ENCODE measurements around the gene CCDC92.

Gene CCDC92

GRCh38 chr12:124010687-124011086, 38.1 kb upstream of the CCDC92 start:
- H3K4me3 ChIP-seq (ENCODE audit: low read length): no peak overlapping the region
- H3K4ac ChIP-seq (ENCODE audit: low read depth, low read length): no peak overlapping the region
- H3K9ac ChIP-seq (ENCODE audit: low read length): no peak overlapping the region
- peaks cover 2% of the 10 kb centered on the region for H3K79me1 ChIP-seq (ENCODE audit: low read length)
- no peak overlapping the region for H4K5ac ChIP-seq (ENCODE audit: low read length)
- no peak overlapping the region for H4K8ac ChIP-seq (ENCODE audit: low read depth, low read length)
- H3K27ac ChIP-seq (ENCODE audit: low read depth, low read length): no peak overlapping the region
- no peak overlapping the region for H2BK5ac ChIP-seq (ENCODE audit: low read length)
- H2AK5ac ChIP-seq (ENCODE audit: low read length): no peak overlapping the region
- no CpG with 5 or more reads among the region's 3 CpGs for WGBS (ENCODE audit: extremely low coverage, insufficient coverage, low lambda C conversion rate)
- peaks cover 2% of the 10 kb centered on the region for H3K4me1 ChIP-seq (ENCODE audit: control insufficient read depth, low read depth, low read length)
- H3K27me3 ChIP-seq (ENCODE audit: insufficient read depth, low read length, poor library complexity): no peaks in the 10 kb centered on the region
- no peaks in the 10 kb centered on the region for H3K79me2 ChIP-seq (ENCODE audit: control insufficient read depth, insufficient read depth, low read length)
- no peaks in the 10 kb centered on the region for H3K36me3 ChIP-seq (ENCODE audit: control insufficient read depth, insufficient read depth, low read length)
- no peak overlapping the region for H3K18ac ChIP-seq (ENCODE audit: low read length)
- H2BK120ac ChIP-seq (ENCODE audit: low read depth, low read length): no peak overlapping the region
- no peak overlapping the region for H3K56ac ChIP-seq (ENCODE audit: low read length)
- no peak overlapping the region for H3K4me2 ChIP-seq (ENCODE audit: low read length)
- no peak for DNase-seq
- H3K23ac ChIP-seq (ENCODE audit: low read length): no peak overlapping the region
- H2BK15ac ChIP-seq (replicated peaks; ENCODE audit: low read depth): no peak overlapping the region

- Histone ChIP-seq H2AK5ac (ENCODE audit: low read length) (no peak overlapping the region), H4K8ac (ENCODE audit: low read depth, low read length) (no peak overlapping the region), H3K23ac (ENCODE audit: low read length) (no peak overlapping the region), H3K79me1 (ENCODE audit: low read length) (peaks cover 2% of the 10 kb centered on the region), H3K27me3 (ENCODE audit: insufficient read depth, low read length, poor library complexity) (no peaks in the 10 kb centered on the region), H3K4ac (ENCODE audit: low read depth, low read length) (no peak overlapping the region), H3K4me2 (ENCODE audit: low read length) (no peak overlapping the region), H2BK5ac (ENCODE audit: low read length) (no peak overlapping the region), H3K4me3 (ENCODE audit: low read length) (no peak overlapping the region), H2BK120ac (ENCODE audit: low read depth, low read length) (no peak overlapping the region), H3K9ac (ENCODE audit: low read length) (no peak overlapping the region), H3K79me2 (ENCODE audit: control insufficient read depth, insufficient read depth, low read length) (no peaks in the 10 kb centered on the region), H3K36me3 (ENCODE audit: control insufficient read depth, insufficient read depth, low read length) (no peaks in the 10 kb centered on the region), H3K56ac (ENCODE audit: low read length) (no peak overlapping the region), H3K4me1 (ENCODE audit: control insufficient read depth, low read depth, low read length) (peaks cover 2% of the 10 kb centered on the region), H2BK15ac (replicated peaks; ENCODE audit: low read depth) (no peak overlapping the region), H3K27ac (ENCODE audit: low read depth, low read length) (no peak overlapping the region), H4K5ac (ENCODE audit: low read length) (no peak overlapping the region), H3K18ac (ENCODE audit: low read length) (no peak overlapping the region)
- DNase-seq: no peak
- WGBS (ENCODE audit: extremely low coverage, insufficient coverage, low lambda C conversion rate): no CpG with 5 or more reads among the region's 6 CpGs
These were observed 37.1 kb upstream of the CCDC92 start for GRCh38 chr12:124009781-124010180.

- Histone ChIP-seq H3K23ac (ENCODE audit: low read length) (no peak overlapping the region), H3K4me1 (ENCODE audit: control insufficient read depth, low read depth, low read length) (peaks cover 2% of the 10 kb centered on the region), H3K9ac (ENCODE audit: low read length) (no peak overlapping the region), H3K27me3 (ENCODE audit: insufficient read depth, low read length, poor library complexity) (no peaks in the 10 kb centered on the region), H2BK120ac (ENCODE audit: low read depth, low read length) (no peak overlapping the region), H2AK5ac (ENCODE audit: low read length) (no peak overlapping the region), H4K8ac (ENCODE audit: low read depth, low read length) (no peak overlapping the region), H3K79me2 (ENCODE audit: control insufficient read depth, insufficient read depth, low read length) (no peaks in the 10 kb centered on the region), H3K4me2 (ENCODE audit: low read length) (no peak overlapping the region), H3K18ac (ENCODE audit: low read length) (no peak overlapping the region), H3K36me3 (ENCODE audit: control insufficient read depth, insufficient read depth, low read length) (no peaks in the 10 kb centered on the region), H3K79me1 (ENCODE audit: low read length) (peaks cover 6% of the 10 kb centered on the region), H3K56ac (ENCODE audit: low read length) (no peak overlapping the region), H3K4ac (ENCODE audit: low read depth, low read length) (no peak overlapping the region), H2BK5ac (ENCODE audit: low read length) (no peak overlapping the region), H2BK15ac (replicated peaks; ENCODE audit: low read depth) (no peak overlapping the region), H3K4me3 (ENCODE audit: low read length) (no peak overlapping the region), H4K5ac (ENCODE audit: low read length) (no peak overlapping the region), H3K27ac (ENCODE audit: low read depth, low read length) (no peak overlapping the region)
- WGBS (ENCODE audit: extremely low coverage, insufficient coverage, low lambda C conversion rate): no CpG with 5 or more reads among the region's 3 CpGs
- DNase-seq: no peak
These were observed 36.0 kb upstream of the CCDC92 start for GRCh38 chr12:124008595-124008994.

GRCh38 chr12:124007826-124008570, 35.4 kb upstream of the CCDC92 start:
- no CpG with 5 or more reads among the region's 9 CpGs for whole genome bisulfite sequencing (ENCODE audit: extremely low coverage, insufficient coverage, low lambda C conversion rate)
- Histone ChIP-seq H2BK5ac (ENCODE audit: low read length) (no peak overlapping the region), H3K9ac (ENCODE audit: low read length) (no peak overlapping the region), H2BK120ac (ENCODE audit: low read depth, low read length) (no peak overlapping the region), H3K79me2 (ENCODE audit: control insufficient read depth, insufficient read depth, low read length) (no peaks in the 10 kb centered on the region), H3K4me3 (ENCODE audit: low read length) (no peak overlapping the region), H2AK5ac (ENCODE audit: low read length) (no peak overlapping the region), H3K4ac (ENCODE audit: low read depth, low read length) (no peak overlapping the region), H2BK15ac (replicated peaks; ENCODE audit: low read depth) (no peak overlapping the region), H3K4me2 (ENCODE audit: low read length) (no peak overlapping the region), H3K27ac (ENCODE audit: low read depth, low read length) (no peak overlapping the region), H3K36me3 (ENCODE audit: control insufficient read depth, insufficient read depth, low read length) (no peaks in the 10 kb centered on the region), H4K5ac (ENCODE audit: low read length) (no peak overlapping the region), H3K18ac (ENCODE audit: low read length) (no peak overlapping the region), H4K8ac (ENCODE audit: low read depth, low read length) (no peak overlapping the region), H3K79me1 (ENCODE audit: low read length) (peaks cover 6% of the 10 kb centered on the region), H3K4me1 (ENCODE audit: control insufficient read depth, low read depth, low read length) (peaks cover 2% of the 10 kb centered on the region), H3K27me3 (ENCODE audit: insufficient read depth, low read length, poor library complexity) (no peaks in the 10 kb centered on the region), H3K56ac (ENCODE audit: low read length) (no peak overlapping the region), H3K23ac (ENCODE audit: low read length) (no peak overlapping the region)
- DNase-seq: no peak

GRCh38 chr12:124006846-124007713, 34.4 kb upstream of the CCDC92 start:
- no peak overlapping the region for H2BK5ac ChIP-seq (ENCODE audit: low read length)
- H3K23ac ChIP-seq (ENCODE audit: low read length): no peak overlapping the region
- H3K9ac ChIP-seq (ENCODE audit: low read length): no peak overlapping the region
- H4K8ac ChIP-seq (ENCODE audit: low read depth, low read length): no peak overlapping the region
- no peak overlapping the region for H3K56ac ChIP-seq (ENCODE audit: low read length)
- no peak for DNase-seq
- no peaks in the 10 kb centered on the region for H3K79me2 ChIP-seq (ENCODE audit: control insufficient read depth, insufficient read depth, low read length)
- peaks cover 2% of the 10 kb centered on the region for H3K4me1 ChIP-seq (ENCODE audit: control insufficient read depth, low read depth, low read length)
- H3K79me1 ChIP-seq (ENCODE audit: low read length): peaks cover 9% of the 10 kb centered on the region
- no peak overlapping the region for H3K18ac ChIP-seq (ENCODE audit: low read length)
- H2BK15ac ChIP-seq (replicated peaks; ENCODE audit: low read depth): no peak overlapping the region
- H2AK5ac ChIP-seq (ENCODE audit: low read length): no peak overlapping the region
- no peaks in the 10 kb centered on the region for H3K27me3 ChIP-seq (ENCODE audit: insufficient read depth, low read length, poor library complexity)
- no peak overlapping the region for H3K27ac ChIP-seq (ENCODE audit: low read depth, low read length)
- H3K4ac ChIP-seq (ENCODE audit: low read depth, low read length): no peak overlapping the region
- no peaks in the 10 kb centered on the region for H3K36me3 ChIP-seq (ENCODE audit: control insufficient read depth, insufficient read depth, low read length)
- H4K5ac ChIP-seq (ENCODE audit: low read length): no peak overlapping the region
- no peak overlapping the region for H2BK120ac ChIP-seq (ENCODE audit: low read depth, low read length)
- no CpG with 5 or more reads among the region's 14 CpGs for WGBS (ENCODE audit: extremely low coverage, insufficient coverage, low lambda C conversion rate)
- H3K4me3 ChIP-seq (ENCODE audit: low read length): no peak overlapping the region
- no peak overlapping the region for H3K4me2 ChIP-seq (ENCODE audit: low read length)

Data from mesendoderm (in vitro differentiated cells).